Smooth muscle cell (in vitro differentiated cells): ENCODE data around the gene PAIP2. TPM values are rescaled to one million over a fixed set of nuclear protein-coding genes. Genes with fewer than 3 reads are reported as not detected.

Source experiments
- DNase-seq: peaks from one replicate; lab custom pipeline; 2025; ENCODE audit not compliant: unreplicated experiment; lab: John Stamatoyannopoulos, UW
- H2AFZ ChIP-seq: fragments of 200-600 bp; sonication (generic); 2 replicates; pipeline ENCODE4 v1.6.0; 2016; ENCODE audit warnings: antibody characterized with exemption, low read depth, mild to moderate bottlenecking
- H3F3A ChIP-seq: fragments of 200-600 bp; sonication (generic); 2 replicates; pipeline ENCODE4 v1.6.0; 2017; ENCODE audit warnings: antibody characterized with exemption, low read depth
- H3K27ac ChIP-seq: fragments of 200-600 bp; sonication (generic); 2 replicates; pipeline ENCODE4 v1.5.1; 2016; ENCODE audit warnings: low read depth, mild to moderate bottlenecking
- H3K27me3 ChIP-seq: fragments of 200-600 bp; sonication (generic); 2 replicates; pipeline ENCODE4 v1.6.1; 2016; ENCODE audit warnings: low read depth, mild to moderate bottlenecking
- H3K36me3 ChIP-seq: fragments of 200-600 bp; sonication (generic); 2 replicates; pipeline ENCODE4 v1.5.1; 2016; ENCODE audit warnings: low read depth
- H3K4me1 ChIP-seq: fragments of 200-600 bp; sonication (generic); 2 replicates; pipeline ENCODE4 v1.5.1; 2016; ENCODE audit warnings: low read depth
- H3K4me2 ChIP-seq: fragments of 200-600 bp; sonication (generic); 2 replicates; pipeline ENCODE4 v1.6.0; 2016; ENCODE audit warnings: mild to moderate bottlenecking
- H3K4me3 ChIP-seq: fragments of 200-600 bp; sonication (generic); 2 replicates; pipeline ENCODE4 v1.5.1; 2016; ENCODE audit warnings: mild to moderate bottlenecking
- H3K79me2 ChIP-seq: fragments of 200-600 bp; sonication (generic); 2 replicates; pipeline ENCODE4 v1.6.0; 2016; ENCODE audit warnings: low read depth, mild to moderate bottlenecking
- H3K9ac ChIP-seq: fragments of 200-600 bp; sonication (generic); 2 replicates; pipeline ENCODE4 v1.6.0; 2016; ENCODE audit warnings: low read depth
- H3K9me3 ChIP-seq: fragments of 200-600 bp; sonication (generic); replicated peaks from 2 replicates; pipeline ENCODE4 v1.5.1; 2016; ENCODE audit warnings: low read depth
- H4K20me1 ChIP-seq: fragments of 200-600 bp; sonication (generic); 2 replicates; pipeline ENCODE4 v1.6.0; 2016; ENCODE audit warnings: low read depth
- WGBS: methylation state at CpG from one replicate; pipeline ENCODE4 v1.1.7; 2016; ENCODE audit warnings: low lambda C conversion rate; 5-methylcytosine and 5-hydroxymethylcytosine counted together
- polyA plus RNA-seq: library from polyadenylated mRNA; unstranded; fragments of >200 nt; fragmentation: Nextera tagmentation; extraction: Ambion mirVana; gene quantifications from 2 replicates; pipeline ENCODE4 v1.2.1, GENCODE V29; 2016
- total RNA-seq: library from RNA; depleted of rRNA; stranded (reverse); fragments of >200 nt; gene quantifications from 2 replicates; pipeline ENCODE4 v1.2.3, GENCODE V29; 2014
- TF ChIP-seq, protein P1 (sequence below): fragments of 200-600 bp; sonication (generic); IDR thresholded peaks from 2 replicates; pipeline ENCODE4 v1.5.1; 2017; ENCODE audit warnings: borderline replicate concordance, mild to moderate bottlenecking, antibody characterized with exemption; ENCODE audit not compliant: insufficient read depth, poor library complexity, severe bottlenecking

PAIP2 gene
- total and polyA plus RNA-seq, 2 experiments from 2014 or later = 98.1 to 123 TPM

GRCh38 chr5:139379626-139380449 is 38.2 kb downstream of the PAIP2 start:
- Histone ChIP-seq H3F3A (no peaks in the 10 kb centered on the region), H3K9ac (no peak overlapping the region), H3K79me2 (no peaks in the 10 kb centered on the region), H3K36me3 (no peaks in the 10 kb centered on the region), H2AFZ (no peak overlapping the region), H3K4me1 (no peaks in the 10 kb centered on the region), H3K9me3 (no peaks in the 10 kb centered on the region), H3K4me3 (no peak overlapping the region), H3K27ac (no peak overlapping the region), H4K20me1 (no peaks in the 10 kb centered on the region), H3K4me2 (no peak overlapping the region), H3K27me3 (no peaks in the 10 kb centered on the region)
- WGBS = 95% methylated on average over 15 of the region's 15 CpGs
- TF ChIP-seq, protein P1, sequence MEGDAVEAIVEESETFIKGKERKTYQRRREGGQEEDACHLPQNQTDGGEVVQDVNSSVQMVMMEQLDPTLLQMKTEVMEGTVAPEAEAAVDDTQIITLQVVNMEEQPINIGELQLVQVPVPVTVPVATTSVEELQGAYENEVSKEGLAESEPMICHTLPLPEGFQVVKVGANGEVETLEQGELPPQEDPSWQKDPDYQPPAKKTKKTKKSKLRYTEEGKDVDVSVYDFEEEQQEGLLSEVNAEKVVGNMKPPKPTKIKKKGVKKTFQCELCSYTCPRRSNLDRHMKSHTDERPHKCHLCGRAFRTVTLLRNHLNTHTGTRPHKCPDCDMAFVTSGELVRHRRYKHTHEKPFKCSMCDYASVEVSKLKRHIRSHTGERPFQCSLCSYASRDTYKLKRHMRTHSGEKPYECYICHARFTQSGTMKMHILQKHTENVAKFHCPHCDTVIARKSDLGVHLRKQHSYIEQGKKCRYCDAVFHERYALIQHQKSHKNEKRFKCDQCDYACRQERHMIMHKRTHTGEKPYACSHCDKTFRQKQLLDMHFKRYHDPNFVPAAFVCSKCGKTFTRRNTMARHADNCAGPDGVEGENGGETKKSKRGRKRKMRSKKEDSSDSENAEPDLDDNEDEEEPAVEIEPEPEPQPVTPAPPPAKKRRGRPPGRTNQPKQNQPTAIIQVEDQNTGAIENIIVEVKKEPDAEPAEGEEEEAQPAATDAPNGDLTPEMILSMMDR = no peak
- DNase-seq = no peak

DNA sequence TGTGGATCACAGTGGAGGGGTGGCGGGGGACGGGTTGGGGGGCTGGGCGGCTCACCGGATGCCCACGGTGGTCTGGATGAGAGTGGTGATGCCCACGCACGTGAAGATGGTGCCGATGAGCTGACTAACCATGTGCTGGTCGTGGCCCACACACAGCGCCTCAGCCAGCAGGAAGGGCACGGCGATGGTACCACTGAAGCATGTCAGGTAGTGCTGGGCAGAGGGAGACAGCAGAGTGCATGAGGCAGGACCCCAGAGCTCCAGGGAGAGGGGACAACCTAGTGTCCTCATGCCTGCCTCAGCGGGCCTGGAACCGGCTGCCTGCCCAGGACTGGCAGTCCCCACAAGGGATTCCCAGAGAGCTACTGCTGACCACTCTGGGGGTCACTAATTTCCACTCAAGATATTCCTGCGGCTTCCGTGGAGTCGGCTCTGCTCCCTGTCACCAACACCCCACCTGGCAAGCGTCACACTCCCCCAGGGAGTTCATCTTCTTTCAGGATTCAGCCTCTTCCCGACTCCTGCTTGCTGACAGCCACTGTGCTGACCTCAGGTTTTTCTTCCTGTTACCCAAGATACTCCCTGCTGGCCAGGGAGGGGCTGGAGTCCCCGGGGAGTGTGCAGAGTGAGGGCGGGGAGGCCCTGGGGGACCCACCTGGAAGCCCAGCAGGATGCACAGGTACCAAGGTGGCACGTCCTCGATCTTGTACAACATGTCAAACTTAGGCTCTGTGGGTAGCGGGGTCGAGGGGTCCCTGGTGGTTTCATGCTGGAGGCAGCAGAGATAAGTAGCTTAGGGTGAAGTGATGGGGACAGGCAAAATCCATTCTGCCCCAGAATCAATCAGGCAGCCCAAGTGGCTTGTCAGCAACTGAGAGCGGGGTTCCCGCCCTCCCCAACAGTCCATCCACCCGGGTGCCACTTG is 40.4 kb downstream of the PAIP2 start:
- H3K36me3 ChIP-seq = no peaks in the 10 kb centered on the region
- no peaks in the 10 kb centered on the region for H3K4me1 ChIP-seq
- H3K27me3 ChIP-seq = no peaks in the 10 kb centered on the region
- H2AFZ ChIP-seq = no peak overlapping the region
- 91% methylated on average over 27 of the region's 28 CpGs for WGBS
- no peak overlapping the region for H3K4me3 ChIP-seq
- TF ChIP-seq, protein P1 = no peak
- DNase-seq = no peak
- no peaks in the 10 kb centered on the region for H3K9me3 ChIP-seq
- no peaks in the 10 kb centered on the region for H3K79me2 ChIP-seq
- H3K4me2 ChIP-seq = no peak overlapping the region
- H3F3A ChIP-seq = no peaks in the 10 kb centered on the region
- H4K20me1 ChIP-seq = no peaks in the 10 kb centered on the region
- H3K27ac ChIP-seq = no peak overlapping the region
- no peak overlapping the region for H3K9ac ChIP-seq

DNA sequence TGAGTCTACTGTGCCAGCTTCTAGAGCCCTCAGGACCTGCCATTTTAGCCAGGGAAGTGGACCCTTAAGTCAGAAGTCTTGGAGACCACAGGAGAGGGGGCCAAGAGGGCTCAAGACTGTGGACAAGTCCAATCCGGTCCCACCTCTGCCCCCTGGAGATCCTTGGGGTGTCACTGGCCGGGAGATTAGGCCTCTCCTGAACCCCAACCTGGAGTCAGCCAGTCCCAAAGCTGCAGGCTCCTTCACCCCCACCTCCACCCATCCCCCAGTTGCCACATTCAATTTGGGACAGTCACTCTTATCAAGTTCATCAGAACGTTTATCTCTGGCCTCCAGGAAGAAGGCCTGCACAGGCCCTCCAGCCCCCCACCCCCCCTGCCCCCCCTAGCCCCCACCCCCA is 41.2 kb downstream of the PAIP2 start:
- no peaks in the 10 kb centered on the region for H4K20me1 ChIP-seq
- no peaks in the 10 kb centered on the region for H3F3A ChIP-seq
- H3K27me3 ChIP-seq = no peaks in the 10 kb centered on the region
- no peak overlapping the region for H3K9ac ChIP-seq
- no peak overlapping the region for H3K27ac ChIP-seq
- H3K36me3 ChIP-seq = no peaks in the 10 kb centered on the region
- H2AFZ ChIP-seq = no peak overlapping the region
- 73% methylated on average over 3 of the region's 3 CpGs for WGBS
- H3K4me2 ChIP-seq = no peak overlapping the region
- H3K9me3 ChIP-seq = no peaks in the 10 kb centered on the region
- no peaks in the 10 kb centered on the region for H3K79me2 ChIP-seq
- H3K4me3 ChIP-seq = no peak overlapping the region
- no peaks in the 10 kb centered on the region for H3K4me1 ChIP-seq
- TF ChIP-seq, protein P1 = no peak
- no peak for DNase-seq
